ENCODE data around the gene TRIO. TPM values are rescaled to one million over a fixed set of nuclear protein-coding genes. Genes with fewer than 3 reads are reported as not detected.

TRIO gene
- total RNA-seq, 1 donor from 2014 or later: 186 TPM

GRCh38 chr5:14460844-14461398 lies 317.8 kb downstream of the TRIO start:
- DNase-seq: no peak

- no peak for DNase-seq
These were observed 319.5 kb downstream of the TRIO start for GRCh38 chr5:14462681-14463080.

GRCh38 chr5:14463629-14464028 lies 320.5 kb downstream of the TRIO start:
- no peak for DNase-seq

- no peak for DNase-seq
These were observed 321.0 kb downstream of the TRIO start for GRCh38 chr5:14464096-14464495.

- no peak for DNase-seq
These were observed 321.5 kb downstream of the TRIO start for GRCh38 chr5:14464671-14465070.

GRCh38 chr5:14465116-14465515 lies 322.0 kb downstream of the TRIO start:
- DNase-seq: no peak

GRCh38 chr5:14465776-14466175 lies 322.6 kb downstream of the TRIO start:
- DNase-seq: no peak

GRCh38 chr5:14467251-14467650 lies 324.1 kb downstream of the TRIO start:
- DNase-seq: no peak

- no peak for DNase-seq
These were observed 324.7 kb downstream of the TRIO start for GRCh38 chr5:14467886-14468285.

GRCh38 chr5:14469551-14470377 lies 326.6 kb downstream of the TRIO start:
- no peak for DNase-seq

- DNase-seq: peak; percentile 66
These were observed 328.4 kb downstream of the TRIO start for GRCh38 chr5:14471507-14471906.

- no peak for DNase-seq
These were observed 329.9 kb downstream of the TRIO start for GRCh38 chr5:14472986-14473567.

GRCh38 chr5:14475045-14475444 lies 331.9 kb downstream of the TRIO start:
- no peak for DNase-seq

GRCh38 chr5:14476786-14477435 lies 333.8 kb downstream of the TRIO start:
- no peak for DNase-seq

- DNase-seq: no peak
These were observed 336.1 kb downstream of the TRIO start for GRCh38 chr5:14479143-14479696.

- DNase-seq: no peak
These were observed 338.2 kb downstream of the TRIO start for GRCh38 chr5:14481349-14481748.

GRCh38 chr5:14482085-14482484 lies 338.9 kb downstream of the TRIO start:
- no peak for DNase-seq

GRCh38 chr5:14483504-14484157 lies 340.5 kb downstream of the TRIO start:
- DNase-seq: no peak

GRCh38 chr5:14486486-14486885 lies 343.3 kb downstream of the TRIO start:
- no peak for DNase-seq

GRCh38 chr5:14486996-14487896 lies 344.1 kb downstream of the TRIO start:
- DNase-seq: no peak

- no peak for DNase-seq
These were observed 344.9 kb downstream of the TRIO start for GRCh38 chr5:14487897-14488570.

All from skin of body (tissue), 2 donors.